ENCODE measurements around the gene NDUFA8.

The NDUFA8 gene

GRCh38 chr9:122095010-122095767 is 64.4 kb downstream of the NDUFA8 start:
- DNase-seq = peak; percentile 48 to 72
